Stimulated activated naive CD4-positive, alpha-beta T cell treated with Interleukin-2 at 50 U/mL for 16 hours (primary cell): Measurements from ENCODE around the gene CRABP1.

Source experiments
- DNase-seq: peaks from one replicate; lab custom pipeline; 2025; lab: John Stamatoyannopoulos, UW

Gene CRABP1

GRCh38 chr15:78317145-78317836, 22.9 kb upstream of the CRABP1 start:
- no peak for DNase-seq

GRCh38 chr15:78319588-78319987, 20.6 kb upstream of the CRABP1 start:
- no peak for DNase-seq

- no peak for DNase-seq
Measured at GRCh38 chr15:78320183-78320582, 20.0 kb upstream of the CRABP1 start.

GRCh38 chr15:78321041-78321570, 19.0 kb upstream of the CRABP1 start:
- no peak for DNase-seq

GRCh38 chr15:78321786-78322185, 18.4 kb upstream of the CRABP1 start:
- DNase-seq, result no peak

- DNase-seq, result no peak
Measured at GRCh38 chr15:78322243-78322642, 17.9 kb upstream of the CRABP1 start.

GRCh38 chr15:78322724-78323521, 17.2 kb upstream of the CRABP1 start:
- DNase-seq, result no peak

GRCh38 chr15:78323693-78324092, 16.5 kb upstream of the CRABP1 start:
- DNase-seq, result no peak

- no peak for DNase-seq
Measured at GRCh38 chr15:78324144-78324543, 16.0 kb upstream of the CRABP1 start.

GRCh38 chr15:78325092-78325843, 14.9 kb upstream of the CRABP1 start:
- DNase-seq, result no peak

GRCh38 chr15:78327466-78327865, 12.7 kb upstream of the CRABP1 start:
- no peak for DNase-seq

GRCh38 chr15:78329625-78330024, 10.5 kb upstream of the CRABP1 start:
- DNase-seq, result no peak

- DNase-seq, result no peak
Measured at GRCh38 chr15:78334845-78335244, 5.3 kb upstream of the CRABP1 start.

GRCh38 chr15:78335985-78336384, 4.2 kb upstream of the CRABP1 start:
- no peak for DNase-seq

GRCh38 chr15:78338781-78339180, 1.4 kb upstream of the CRABP1 start:
- DNase-seq, result no peak

GRCh38 chr15:78339559-78339958, 594 bp upstream of the CRABP1 start:
- DNase-seq, result no peak

GRCh38 chr15:78341057-78341987, 1.2 kb downstream of the CRABP1 start:
- DNase-seq, result no peak

GRCh38 chr15:78342021-78342420, 1.9 kb downstream of the CRABP1 start:
- DNase-seq, result no peak

- no peak for DNase-seq
Measured at GRCh38 chr15:78343276-78344060, 3.3 kb downstream of the CRABP1 start.

- DNase-seq, result no peak
Measured at GRCh38 chr15:78345396-78346125, 5.4 kb downstream of the CRABP1 start.
